GM18870 (cell line): Measurements from ENCODE around the gene HTT.

Experiments used
- ATAC-seq: cut with Tn5 transposase; IDR thresholded peaks from one replicate; pipeline ENCODE4 v1.9.1; 2021; ENCODE audit warnings: moderate library complexity; ENCODE audit not compliant: unreplicated experiment

The HTT gene

GRCh38 chr4:3257556-3258482 is 183.3 kb downstream of the HTT start:
- ATAC-seq = no peak

- ATAC-seq = no peak
Observed at GRCh38 chr4:3261411-3262207, 187.1 kb downstream of the HTT start.

GRCh38 chr4:3262208-3263052 is 187.9 kb downstream of the HTT start:
- ATAC-seq = no peak

DNA sequence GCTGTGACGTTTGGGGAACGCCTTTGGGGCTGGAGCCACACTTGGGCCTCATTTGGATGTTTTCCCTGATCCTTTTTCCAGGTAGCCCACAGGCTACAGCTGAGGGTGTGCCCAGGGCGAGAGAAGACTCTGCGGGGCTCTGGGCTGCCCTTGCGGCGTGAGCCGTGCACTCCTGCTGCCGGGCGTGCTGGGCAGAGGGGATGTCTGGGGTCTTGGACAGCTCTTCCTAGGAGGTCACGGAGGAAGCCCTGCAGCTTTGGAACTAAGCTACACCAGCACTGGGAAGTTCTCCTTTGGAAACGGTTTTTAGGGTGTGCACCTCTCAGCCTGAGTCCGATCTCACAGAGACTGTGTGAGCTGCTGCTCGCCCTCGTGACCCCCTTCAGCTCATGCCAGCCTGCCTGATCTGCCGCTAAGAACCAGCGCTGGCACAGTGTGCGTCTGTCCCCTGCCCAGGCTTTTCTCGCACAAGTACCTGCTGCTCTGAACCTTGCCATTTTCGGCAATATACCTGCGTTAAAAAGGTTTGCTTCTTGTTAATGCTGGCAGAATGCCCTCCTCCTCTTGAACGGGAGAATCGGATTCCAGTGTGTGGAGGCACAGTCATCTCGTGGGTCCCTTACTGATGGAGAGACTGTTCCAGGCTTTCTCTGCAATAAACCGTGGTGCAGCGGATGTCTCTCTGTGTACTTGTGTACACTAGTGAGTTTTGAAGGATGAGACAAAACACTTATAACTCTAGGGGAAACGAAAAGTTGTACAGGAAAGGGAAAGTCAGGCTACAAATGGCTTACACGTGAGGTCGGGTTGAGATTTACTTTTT is 188.8 kb downstream of the HTT start:
- no peak for ATAC-seq

- ATAC-seq = no peak
Observed at GRCh38 chr4:3263876-3264193, 189.4 kb downstream of the HTT start.

- no peak for ATAC-seq
Observed at GRCh38 chr4:3266076-3266475, 191.6 kb downstream of the HTT start.

DNA sequence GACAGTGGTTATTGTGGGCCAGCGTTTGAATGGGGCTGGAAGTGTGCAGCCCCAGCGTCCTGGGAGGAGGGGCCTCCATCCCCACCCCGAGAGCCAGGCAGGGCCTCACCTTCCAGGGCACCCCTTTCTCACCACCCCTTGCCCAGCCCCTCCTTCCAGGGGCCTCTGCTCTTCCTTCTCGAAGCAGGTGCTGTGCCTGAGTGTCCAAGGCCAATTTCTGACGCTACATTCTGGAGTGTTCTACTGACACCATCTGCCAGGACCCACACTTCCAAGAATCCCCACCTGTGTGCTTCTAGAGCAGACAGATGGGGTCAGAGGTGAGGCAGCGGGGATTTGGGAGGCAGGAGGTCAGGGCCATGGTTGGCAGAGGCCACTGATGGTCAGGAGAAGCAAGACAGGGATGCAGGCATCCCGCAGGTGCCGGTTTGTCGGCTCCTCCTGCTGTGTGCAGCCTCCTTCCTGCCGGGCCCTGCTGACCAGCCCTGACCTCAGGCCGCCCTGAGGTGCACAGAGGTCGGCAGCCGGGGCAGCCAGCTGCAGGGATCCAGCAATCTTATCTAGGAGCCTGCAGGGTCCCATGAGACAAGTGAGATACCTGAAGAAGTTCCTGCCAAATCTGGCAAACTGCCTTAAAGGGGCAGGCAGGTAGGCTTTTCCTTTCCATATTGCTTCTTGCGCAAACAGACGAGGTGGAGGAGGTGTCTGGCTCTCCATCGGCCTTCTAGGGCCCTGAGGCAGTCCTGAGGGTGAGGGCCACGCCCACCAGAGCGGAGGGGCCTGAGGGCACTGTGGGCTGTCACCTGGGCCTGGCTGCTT is 193.3 kb downstream of the HTT start:
- ATAC-seq = no peak

DNA sequence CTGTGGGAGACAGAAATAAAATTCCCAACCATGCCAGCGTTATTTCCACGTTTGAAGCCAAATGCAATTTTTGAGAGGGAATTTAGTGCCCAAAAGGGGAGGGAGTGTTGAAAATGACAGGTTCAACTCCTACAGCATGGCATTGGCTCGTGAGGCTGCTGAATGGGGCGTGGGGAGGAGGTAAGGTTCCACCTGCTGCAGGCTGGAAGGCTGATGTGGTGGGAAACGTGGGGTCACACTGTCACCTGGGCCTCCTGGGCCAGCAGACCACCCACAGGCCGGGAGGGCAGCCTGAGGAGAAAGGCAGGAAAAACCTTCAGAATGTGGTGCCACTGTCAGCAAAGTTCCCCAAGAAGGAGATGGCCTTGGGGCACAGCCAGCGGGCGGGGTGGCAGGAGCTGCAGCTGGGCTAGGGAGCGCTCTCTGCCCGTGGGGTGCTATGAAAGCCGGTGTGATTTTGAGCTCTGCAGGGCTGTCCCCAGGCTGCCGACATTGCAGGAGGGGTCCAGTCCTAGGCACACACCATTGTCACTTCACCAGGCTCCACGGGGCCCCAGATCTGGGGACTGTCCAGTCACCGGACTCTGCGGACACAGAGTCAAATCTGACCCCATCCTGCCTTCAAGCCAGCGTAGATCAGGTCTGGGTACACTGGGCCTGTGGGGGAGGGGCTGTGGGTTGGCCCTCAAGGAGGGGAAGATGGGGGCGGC is 194.1 kb downstream of the HTT start:
- no peak for ATAC-seq

- ATAC-seq = no peak
Observed at GRCh38 chr4:3269105-3269927, 194.8 kb downstream of the HTT start.

DNA sequence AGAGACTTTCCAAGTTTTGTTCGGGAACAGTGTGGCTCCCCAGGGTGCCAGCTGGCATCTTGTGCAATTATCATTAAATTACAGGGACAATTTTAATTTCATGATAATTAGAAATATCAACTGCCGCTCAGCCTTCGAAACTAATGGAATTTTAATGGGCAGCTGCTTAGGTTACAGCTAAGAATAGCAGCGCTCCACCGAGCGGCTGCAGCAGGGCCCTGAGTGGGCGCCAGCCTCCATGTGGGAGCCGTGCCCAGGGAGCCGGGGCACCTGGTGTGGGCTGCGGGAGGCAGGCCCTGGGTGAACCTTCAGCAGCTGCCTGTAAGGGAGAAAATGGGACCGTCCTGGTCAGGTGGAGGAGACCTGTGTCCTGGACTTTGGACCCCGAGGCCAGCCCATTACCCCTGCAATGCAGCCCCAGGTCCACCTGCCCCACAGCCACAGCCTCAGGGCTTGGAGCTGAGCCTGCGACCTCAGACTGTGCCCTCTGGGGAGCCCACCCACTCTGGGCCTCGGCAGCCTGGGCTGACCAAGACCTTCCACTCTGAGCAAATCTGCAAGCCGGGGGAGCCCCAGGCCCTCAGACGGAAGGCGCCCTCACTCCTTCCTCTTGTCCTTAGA is 195.6 kb downstream of the HTT start:
- no peak for ATAC-seq

- no peak for ATAC-seq
Observed at GRCh38 chr4:3271131-3271530, 196.7 kb downstream of the HTT start.

DNA sequence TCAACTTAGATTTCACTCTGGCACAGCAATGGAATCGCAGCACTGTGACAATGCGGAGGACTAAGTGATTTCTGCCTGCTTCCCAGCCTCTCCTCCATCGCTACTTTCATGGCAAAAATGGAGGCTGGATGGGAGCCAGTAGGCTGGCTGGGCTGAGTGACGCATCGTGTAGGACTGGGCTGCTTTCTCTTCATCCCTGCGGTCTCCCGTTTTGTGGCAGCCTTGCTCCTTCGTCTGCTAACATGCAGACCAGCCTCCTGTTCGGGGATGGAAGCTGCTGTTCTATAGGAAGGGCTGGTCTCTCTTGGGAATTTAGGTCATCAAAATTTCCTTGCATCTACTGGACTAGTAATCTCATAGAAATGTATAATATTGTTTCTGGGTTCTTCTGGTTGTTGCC is 202.5 kb downstream of the HTT start:
- no peak for ATAC-seq

- ATAC-seq = no peak
Observed at GRCh38 chr4:3280466-3280865, 206.0 kb downstream of the HTT start.

DNA sequence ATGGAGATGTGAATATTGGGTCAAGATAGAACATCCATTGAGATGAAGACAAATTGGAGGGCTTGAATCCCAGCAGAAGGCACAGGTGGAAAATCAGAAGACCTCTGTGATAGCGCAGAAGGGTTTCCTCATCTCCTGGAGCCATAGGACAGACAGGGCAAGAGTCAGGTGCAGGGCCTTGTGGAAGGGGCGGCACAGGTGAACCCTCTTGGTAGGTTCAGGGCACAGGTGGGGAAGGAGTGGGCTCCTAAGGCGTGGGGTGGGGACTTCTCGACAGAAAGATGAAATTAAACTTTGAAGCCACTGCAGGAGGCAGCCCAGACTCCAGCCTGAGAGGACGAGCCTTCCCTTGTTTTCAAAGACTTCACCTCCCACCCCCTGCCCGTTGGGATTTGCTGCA is 209.0 kb downstream of the HTT start:
- no peak for ATAC-seq

GRCh38 chr4:3283916-3284315 is 209.4 kb downstream of the HTT start:
- no peak for ATAC-seq

- ATAC-seq = no peak
Observed at GRCh38 chr4:3284734-3285557, 210.5 kb downstream of the HTT start.
